Astrocyte (in vitro differentiated cells and primary cell): Measurements from ENCODE around the gene DTNBP1. TPM values are rescaled to one million over a fixed set of nuclear protein-coding genes. Genes with fewer than 3 reads are reported as not detected.
A peak's percentile ranks its signal among the peaks of the same experiment; 100 is the strongest.

Experiments
- DNase-seq: peaks from one replicate; pipeline ENCODE4 v3.0.0-alpha.2; 2010; ENCODE audit warnings: low read depth
- FAIRE-seq: peaks from 2 replicates; lab custom pipeline; 2011; peaks lifted over from hg19 to GRCh38; lab: Jason Lieb, UNC
- H2AFZ ChIP-seq: 2 replicates; pipeline ENCODE4 v1.6.0; 2012; ENCODE audit warnings: low read depth, low read length, inconsistent platforms
- H3K27ac ChIP-seq: 2 replicates; pipeline ENCODE4 v1.5.1; 2011; ENCODE audit warnings: low read depth, low read length, inconsistent platforms
- H3K27me3 ChIP-seq: 2 replicates; pipeline ENCODE4 v1.6.0; 2011; ENCODE audit warnings: low read length, inconsistent platforms; ENCODE audit not compliant: insufficient read depth
- H3K36me3 ChIP-seq: 2 replicates; pipeline ENCODE4 v1.5.1; 2011; ENCODE audit warnings: low read length, inconsistent platforms; ENCODE audit not compliant: insufficient read depth
- H3K4me1 ChIP-seq: 2 replicates; pipeline ENCODE4 v1.5.1; 2011; ENCODE audit warnings: low read length, inconsistent platforms; ENCODE audit not compliant: insufficient read depth
- H3K4me2 ChIP-seq: 2 replicates; pipeline ENCODE4 v1.6.0; 2012; ENCODE audit warnings: low read length, inconsistent platforms
- H3K4me3 ChIP-seq: 2 replicates; pipeline ENCODE4 v1.5.1; 2011; ENCODE audit warnings: low read depth, mild to moderate bottlenecking, low read length, inconsistent platforms; ENCODE audit not compliant: insufficient read depth
- H3K79me2 ChIP-seq: 2 replicates; pipeline ENCODE4 v1.6.0; 2012; ENCODE audit warnings: mild to moderate bottlenecking, low read length, inconsistent platforms; ENCODE audit not compliant: insufficient read depth
- H3K9ac ChIP-seq: 2 replicates; pipeline ENCODE4 v1.6.0; 2012; ENCODE audit warnings: mild to moderate bottlenecking, low read length, inconsistent platforms
- H3K9me3 ChIP-seq: 2 replicates; pipeline ENCODE4 v1.5.1; 2012; ENCODE audit warnings: low read depth, mild to moderate bottlenecking, low read length, inconsistent platforms; ENCODE audit not compliant: insufficient read depth
- H4K20me1 ChIP-seq: 2 replicates; pipeline ENCODE4 v1.6.0; 2012; ENCODE audit warnings: low read length, inconsistent platforms; ENCODE audit not compliant: insufficient read depth
- H3K27ac Mint-ChIP-seq: one replicate; pipeline ENCODE4 v1.8.0; 2021; ENCODE audit warnings: mild to moderate bottlenecking, mixed read lengths; ENCODE audit not compliant: unreplicated experiment
- H3K27me3 Mint-ChIP-seq: one replicate; pipeline ENCODE4 v1.8.0; 2021; ENCODE audit warnings: low read depth, mixed read lengths; ENCODE audit not compliant: unreplicated experiment
- H3K36me3 Mint-ChIP-seq: one replicate; pipeline ENCODE4 v1.8.0; 2021; ENCODE audit warnings: low read depth, mixed read lengths; ENCODE audit not compliant: unreplicated experiment
- H3K4me1 Mint-ChIP-seq: one replicate; pipeline ENCODE4 v1.8.0; 2021; ENCODE audit warnings: low read depth, mixed read lengths; ENCODE audit not compliant: unreplicated experiment
- H3K4me3 Mint-ChIP-seq: one replicate; pipeline ENCODE4 v1.8.0; 2021; ENCODE audit warnings: mild to moderate bottlenecking, moderate library complexity, mixed read lengths; ENCODE audit not compliant: unreplicated experiment
- H3K9me3 Mint-ChIP-seq: one replicate; pipeline ENCODE4 v1.8.0; 2021; ENCODE audit warnings: mild to moderate bottlenecking, mixed read lengths; ENCODE audit not compliant: unreplicated experiment
- EZH2 ChIP-seq: IDR thresholded peaks from 2 replicates; pipeline ENCODE4 v1.6.1; 2012; ENCODE audit warnings: mild to moderate bottlenecking, low read length, inconsistent platforms; ENCODE audit not compliant: insufficient read depth
- total RNA-seq: library from RNA; stranded (reverse); gene quantifications from 2 replicates; pipeline ENCODE4 v1.2.1, GENCODE V29; 2021
- TF ChIP-seq, protein P1 (sequence below): IDR thresholded peaks from 2 replicates; pipeline ENCODE4 v1.5.1; 2011; ENCODE audit warnings: low read depth, mild to moderate bottlenecking, inconsistent platforms, low read length, moderate library complexity; ENCODE audit not compliant: insufficient read depth

The DTNBP1 gene
- total RNA-seq, 1 donor from 2014 or later: 13.0 TPM

DNA sequence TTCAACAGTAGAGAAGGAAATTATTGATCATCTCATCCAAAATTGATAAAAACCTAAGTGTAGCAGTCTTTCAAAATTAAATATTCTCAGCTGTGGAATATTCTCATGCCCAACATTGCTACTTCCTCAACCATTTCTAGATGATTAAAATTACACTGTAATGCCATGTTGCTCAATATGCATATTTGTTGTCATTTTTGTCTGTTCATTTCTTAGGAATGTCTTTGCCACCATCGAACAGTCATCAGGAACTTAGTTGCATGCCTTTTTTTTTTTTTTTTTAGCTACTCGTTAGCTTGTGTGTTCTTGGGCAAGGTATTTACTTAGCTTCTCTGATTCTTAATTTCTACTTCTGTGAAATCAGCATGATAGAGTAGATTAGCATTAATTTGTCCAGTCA, 188.6 kb downstream of the DTNBP1 start:
- H3K79me2 ChIP-seq: peaks cover 21% of the 10 kb centered on the region
- TF ChIP-seq, protein P1, sequence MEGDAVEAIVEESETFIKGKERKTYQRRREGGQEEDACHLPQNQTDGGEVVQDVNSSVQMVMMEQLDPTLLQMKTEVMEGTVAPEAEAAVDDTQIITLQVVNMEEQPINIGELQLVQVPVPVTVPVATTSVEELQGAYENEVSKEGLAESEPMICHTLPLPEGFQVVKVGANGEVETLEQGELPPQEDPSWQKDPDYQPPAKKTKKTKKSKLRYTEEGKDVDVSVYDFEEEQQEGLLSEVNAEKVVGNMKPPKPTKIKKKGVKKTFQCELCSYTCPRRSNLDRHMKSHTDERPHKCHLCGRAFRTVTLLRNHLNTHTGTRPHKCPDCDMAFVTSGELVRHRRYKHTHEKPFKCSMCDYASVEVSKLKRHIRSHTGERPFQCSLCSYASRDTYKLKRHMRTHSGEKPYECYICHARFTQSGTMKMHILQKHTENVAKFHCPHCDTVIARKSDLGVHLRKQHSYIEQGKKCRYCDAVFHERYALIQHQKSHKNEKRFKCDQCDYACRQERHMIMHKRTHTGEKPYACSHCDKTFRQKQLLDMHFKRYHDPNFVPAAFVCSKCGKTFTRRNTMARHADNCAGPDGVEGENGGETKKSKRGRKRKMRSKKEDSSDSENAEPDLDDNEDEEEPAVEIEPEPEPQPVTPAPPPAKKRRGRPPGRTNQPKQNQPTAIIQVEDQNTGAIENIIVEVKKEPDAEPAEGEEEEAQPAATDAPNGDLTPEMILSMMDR: no peak
- TF ChIP-seq EZH2: no peak
- H3K27me3 Mint-ChIP-seq: no peaks in the 10 kb centered on the region
- peaks cover 24% of the 10 kb centered on the region for H3K4me1 ChIP-seq
- H3K9ac ChIP-seq: no peak overlapping the region
- FAIRE-seq (peak; percentile 65), DNase-seq (peak; percentile 54)
- peaks cover 6% of the 10 kb centered on the region for H3K4me1 Mint-ChIP-seq
- peak overlapping the region; percentile 28 for H3K4me2 ChIP-seq
- no peak overlapping the region for H3K27ac Mint-ChIP-seq
- H3K9me3 Mint-ChIP-seq: no peaks in the 10 kb centered on the region
- H3K36me3 Mint-ChIP-seq: peaks cover 7% of the 10 kb centered on the region
- H3K9me3 ChIP-seq: no peaks in the 10 kb centered on the region
- peaks cover 3% of the 10 kb centered on the region for H3K36me3 ChIP-seq
- H4K20me1 ChIP-seq: peaks cover 68% of the 10 kb centered on the region
- no peak overlapping the region for H3K4me3 ChIP-seq
- H3K4me3 Mint-ChIP-seq: no peak overlapping the region
- H3K27ac ChIP-seq: peak overlapping the region; percentile 16
- no peak overlapping the region for H2AFZ ChIP-seq
- H3K27me3 ChIP-seq: no peaks in the 10 kb centered on the region

DNA sequence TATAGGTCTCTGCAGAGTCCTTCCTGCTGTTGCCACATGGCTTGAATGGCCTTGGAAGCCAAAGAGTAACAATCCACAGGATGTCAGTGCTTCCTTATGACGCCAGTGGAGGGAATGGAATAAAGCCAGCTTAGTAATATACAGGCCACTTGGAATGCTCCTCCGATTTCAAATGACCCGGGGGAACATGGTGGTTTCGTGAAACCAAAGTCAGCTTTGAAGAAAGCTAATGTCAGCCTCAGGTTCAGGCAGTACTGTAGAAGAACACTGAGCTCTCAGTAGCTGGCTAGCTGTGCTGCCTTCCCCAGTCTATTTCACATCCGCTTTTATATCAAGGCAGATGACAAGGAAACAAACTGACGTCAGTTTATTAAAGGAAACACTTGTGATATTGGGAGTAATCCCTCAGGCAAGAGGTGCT, 189.1 kb downstream of the DTNBP1 start:
- FAIRE-seq (no peak), DNase-seq (peak; percentile 86)
- Histone ChIP-seq H3K36me3 (peaks cover 4% of the 10 kb centered on the region), H3K9me3 (no peaks in the 10 kb centered on the region), H3K4me2 (peak overlapping the region; percentile 28), H3K4me3 (no peak overlapping the region), H3K27ac (peak overlapping the region; percentile 16), H3K9ac (no peak overlapping the region), H3K27me3 (no peaks in the 10 kb centered on the region), H3K4me1 (peaks cover 24% of the 10 kb centered on the region), H3K79me2 (peaks cover 17% of the 10 kb centered on the region), H2AFZ (no peak overlapping the region), H4K20me1 (peaks cover 63% of the 10 kb centered on the region)
- no peak overlapping the region for H3K27ac Mint-ChIP-seq
- no peaks in the 10 kb centered on the region for H3K27me3 Mint-ChIP-seq
- TF ChIP-seq, protein P1: no peak
- TF ChIP-seq EZH2: no peak
- H3K9me3 Mint-ChIP-seq: no peaks in the 10 kb centered on the region
- H3K4me3 Mint-ChIP-seq: no peak overlapping the region
- peaks cover 6% of the 10 kb centered on the region for H3K4me1 Mint-ChIP-seq
- peaks cover 8% of the 10 kb centered on the region for H3K36me3 Mint-ChIP-seq

DNA sequence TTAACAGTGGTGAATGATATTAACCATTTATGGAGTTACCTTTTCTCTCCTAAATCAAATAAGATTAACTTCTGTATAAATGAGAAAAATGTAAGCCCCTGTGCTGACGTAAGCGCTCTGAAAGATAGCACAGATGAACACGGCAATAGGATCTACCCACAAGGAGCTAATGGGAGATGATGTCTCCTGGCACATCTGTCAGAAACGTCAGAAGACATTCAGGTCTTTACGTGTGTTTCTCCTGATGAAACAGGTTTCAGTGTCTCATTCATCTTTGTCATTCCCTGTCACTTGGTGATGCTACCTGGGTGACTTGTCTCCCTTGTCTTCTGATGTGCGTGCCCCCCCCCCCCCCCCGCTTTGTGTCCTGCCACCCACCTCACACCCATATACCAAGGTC, 189.7 kb downstream of the DTNBP1 start:
- Histone ChIP-seq H3K9ac (no peak overlapping the region), H2AFZ (no peak overlapping the region), H3K27ac (no peak overlapping the region), H4K20me1 (peaks cover 59% of the 10 kb centered on the region), H3K4me1 (peaks cover 24% of the 10 kb centered on the region), H3K36me3 (peaks cover 8% of the 10 kb centered on the region), H3K27me3 (no peaks in the 10 kb centered on the region), H3K4me3 (no peak overlapping the region), H3K4me2 (no peak overlapping the region), H3K79me2 (peaks cover 17% of the 10 kb centered on the region), H3K9me3 (no peaks in the 10 kb centered on the region)
- Mint-ChIP-seq H3K27ac (no peak overlapping the region), H3K27me3 (no peaks in the 10 kb centered on the region), H3K4me1 (peaks cover 6% of the 10 kb centered on the region), H3K36me3 (peaks cover 11% of the 10 kb centered on the region), H3K9me3 (no peaks in the 10 kb centered on the region), H3K4me3 (no peak overlapping the region)
- FAIRE-seq (no peak), DNase-seq (no peak)
- TF ChIP-seq EZH2: no peak
- TF ChIP-seq, protein P1: no peak
